Peyer's patch (tissue), 4 donors: ENCODE data around the gene MLST8. TPM values are rescaled to one million over a fixed set of nuclear protein-coding genes. Genes with fewer than 3 reads are reported as not detected.
A peak's percentile ranks its signal among the peaks of the same experiment; 100 is the strongest.

Experiments
- DNase-seq, 3 donors: peaks; one replicate each; pipeline ENCODE4 v3.0.0-alpha.2; 2017 to 2019
- H3K27ac ChIP-seq, 4 donors: fragments of 200-600 bp; sonication (generic); one replicate each; pipeline ENCODE4 v1.5.1; 2016 to 2019
- H3K27me3 ChIP-seq, 2 donors: fragments of 200-600 bp; sonication (generic); one replicate each; pipeline ENCODE4 v1.5.1; 2019
- H3K36me3 ChIP-seq, 3 donors: fragments of 200-600 bp; sonication (generic); one replicate each; pipeline ENCODE4 v1.5.1; 2016 to 2019
- H3K4me1 ChIP-seq, 4 donors: fragments of 200-600 bp; sonication (generic); one replicate each; pipeline ENCODE4 v1.5.1; 2016 to 2019
- H3K4me3 ChIP-seq, 4 donors: fragments of 200-600 bp; sonication (generic); 1 replicate in 3 of 4; 2 replicates in 1 of 4; pipeline ENCODE4 v1.5.1; 2016 to 2019; ENCODE audit warnings: mild to moderate bottlenecking in 1 of 4
- H3K9me3 ChIP-seq, 4 donors: fragments of 200-600 bp; sonication (generic); one replicate each; pipeline ENCODE4 v1.5.1; 2016 to 2019; ENCODE audit warnings: mild to moderate bottlenecking in 1 of 4
- POLR2A ChIP-seq, 2 donors: fragments of 450-650 bp; IDR thresholded peaks; one replicate each; pipeline ENCODE4 v1.5.1; 2017; ENCODE audit warnings: antibody characterized with exemption in 2 of 2, mild to moderate bottlenecking in 2 of 2, moderate library complexity in 2 of 2
- total RNA-seq, 4 donors: library from RNA; depleted of rRNA; stranded (reverse); fragments of >200 nt; gene quantifications; one replicate each; pipeline ENCODE4 v1.1.0, GENCODE V29; 2016
- TF ChIP-seq, protein P1 (sequence below), 6 experiments: fragments of 450-650 bp in 4 of 6; fragments of 200-600 bp in 2 of 6; sonication (generic) in 1 of 6; IDR thresholded peaks; one replicate each; pipeline ENCODE4 v1.5.1; 2017 to 2019; ENCODE audit warnings: antibody characterized with exemption in 6 of 6, mild to moderate bottlenecking in 3 of 6, moderate library complexity in 1 of 6

The MLST8 gene
- total RNA-seq, 4 donors from 2014 or later: 45.7 to 95.7 (median 69.4) TPM

- Histone ChIP-seq H3K27ac (no peak overlapping the region), H3K4me3 (no peak overlapping the region), H3K27me3 (no peaks in the 10 kb centered on the region), H3K36me3 (peaks cover 0 to 75% (median 0%) of the 10 kb centered on the region in 3 donors), H3K4me1 (peaks cover 0 to 10% (median 5%) of the 10 kb centered on the region in 4 donors), H3K9me3 (no peaks in the 10 kb centered on the region)
- TF ChIP-seq, protein P1, sequence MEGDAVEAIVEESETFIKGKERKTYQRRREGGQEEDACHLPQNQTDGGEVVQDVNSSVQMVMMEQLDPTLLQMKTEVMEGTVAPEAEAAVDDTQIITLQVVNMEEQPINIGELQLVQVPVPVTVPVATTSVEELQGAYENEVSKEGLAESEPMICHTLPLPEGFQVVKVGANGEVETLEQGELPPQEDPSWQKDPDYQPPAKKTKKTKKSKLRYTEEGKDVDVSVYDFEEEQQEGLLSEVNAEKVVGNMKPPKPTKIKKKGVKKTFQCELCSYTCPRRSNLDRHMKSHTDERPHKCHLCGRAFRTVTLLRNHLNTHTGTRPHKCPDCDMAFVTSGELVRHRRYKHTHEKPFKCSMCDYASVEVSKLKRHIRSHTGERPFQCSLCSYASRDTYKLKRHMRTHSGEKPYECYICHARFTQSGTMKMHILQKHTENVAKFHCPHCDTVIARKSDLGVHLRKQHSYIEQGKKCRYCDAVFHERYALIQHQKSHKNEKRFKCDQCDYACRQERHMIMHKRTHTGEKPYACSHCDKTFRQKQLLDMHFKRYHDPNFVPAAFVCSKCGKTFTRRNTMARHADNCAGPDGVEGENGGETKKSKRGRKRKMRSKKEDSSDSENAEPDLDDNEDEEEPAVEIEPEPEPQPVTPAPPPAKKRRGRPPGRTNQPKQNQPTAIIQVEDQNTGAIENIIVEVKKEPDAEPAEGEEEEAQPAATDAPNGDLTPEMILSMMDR (IDR thresholded peaks at IDR 0.05): no peak
- no peak for TF ChIP-seq POLR2A (IDR thresholded peaks at IDR 0.05)
- DNase-seq: no peak
Measured at GRCh38 chr16:2246301-2246885, 41.1 kb downstream of the MLST8 start.

GRCh38 chr16:2250652-2251295, 45.5 kb downstream of the MLST8 start:
- Histone ChIP-seq H3K27me3 (no peaks in the 10 kb centered on the region), H3K4me3 (peak overlapping the region; percentile 60 to 91 (median 78)), H3K9me3 (no peaks in the 10 kb centered on the region), H3K27ac (peak overlapping the region; percentile 88 to 98 (median 91)), H3K4me1 (peaks cover 0 to 17% (median 11%) of the 10 kb centered on the region in 4 donors), H3K36me3 (peaks cover 0 to 62% (median 0%) of the 10 kb centered on the region in 3 donors)
- TF ChIP-seq, protein P1 (IDR thresholded peaks at IDR 0.05): no peak
- TF ChIP-seq POLR2A (IDR thresholded peaks at IDR 0.05): no peak
- DNase-seq: peak; percentile 35 to 76 (median 71)

DNA sequence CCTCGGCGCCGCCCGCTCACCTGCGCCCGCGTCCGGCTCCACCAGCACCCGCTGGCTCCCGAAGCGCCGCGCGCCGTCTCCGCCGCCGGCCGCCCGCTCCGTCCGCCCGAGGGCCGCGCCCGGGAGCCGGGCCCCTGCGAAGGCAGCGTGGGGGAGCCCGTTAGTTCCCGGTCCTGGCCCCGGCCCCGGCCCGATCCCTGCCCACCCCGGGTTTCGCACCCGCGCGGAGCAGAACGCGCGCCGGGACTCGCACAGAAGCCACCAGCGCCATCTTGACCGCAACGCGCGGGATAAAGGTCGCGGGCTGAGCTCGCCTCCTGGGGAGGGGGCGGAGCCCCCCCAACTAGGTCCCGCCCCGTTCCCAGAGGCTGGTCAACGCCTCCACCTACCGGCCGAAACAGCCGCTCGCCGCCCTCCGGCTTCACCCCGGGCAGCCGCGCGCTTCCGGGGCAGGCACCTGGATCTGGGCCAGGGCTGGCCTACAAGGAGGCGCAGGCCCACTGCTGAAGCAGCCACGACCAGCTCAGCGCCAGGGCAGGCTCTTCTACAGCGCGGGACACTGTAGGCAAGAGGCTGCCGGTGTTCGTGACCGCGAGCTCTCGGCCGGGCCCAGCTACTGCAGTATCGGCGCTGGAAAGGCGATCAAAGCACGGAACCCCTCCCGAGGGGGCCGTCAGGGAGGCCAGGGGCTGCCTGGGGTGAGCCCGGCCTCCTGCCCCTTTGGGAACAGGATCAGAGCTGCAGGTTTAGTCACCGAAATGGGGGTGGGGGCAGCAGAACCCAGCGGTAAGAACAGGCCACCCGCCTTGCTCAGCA, 46.2 kb downstream of the MLST8 start, which contains the start of gene ECI1:
TSS of gene ECI1 (minus strand) at position 292 of the 816 bp plus-strand sequence. CDS start at position 271, 21 bp downstream.
- peaks cover 0 to 17% (median 11%) of the 10 kb centered on the region in 4 donors for H3K4me1 ChIP-seq
- no peaks in the 10 kb centered on the region for H3K27me3 ChIP-seq
- DNase-seq: peak; percentile 92 to 98 (median 98)
- H3K36me3 ChIP-seq: peaks cover 0 to 62% (median 0%) of the 10 kb centered on the region in 3 donors
- TF ChIP-seq, protein P1 (IDR thresholded peaks at IDR 0.05): peak; percentile 69 to 93 (median 82)
- peak; percentile 89 to 91 for TF ChIP-seq POLR2A (IDR thresholded peaks at IDR 0.05)
- H3K4me3 ChIP-seq: peak within 1 kb of the TSS; percentile 60 to 91 (median 78)
- no peaks in the 10 kb centered on the region for H3K9me3 ChIP-seq
- peak within 1 kb of the TSS; percentile 88 to 98 (median 91) for H3K27ac ChIP-seq

DNA sequence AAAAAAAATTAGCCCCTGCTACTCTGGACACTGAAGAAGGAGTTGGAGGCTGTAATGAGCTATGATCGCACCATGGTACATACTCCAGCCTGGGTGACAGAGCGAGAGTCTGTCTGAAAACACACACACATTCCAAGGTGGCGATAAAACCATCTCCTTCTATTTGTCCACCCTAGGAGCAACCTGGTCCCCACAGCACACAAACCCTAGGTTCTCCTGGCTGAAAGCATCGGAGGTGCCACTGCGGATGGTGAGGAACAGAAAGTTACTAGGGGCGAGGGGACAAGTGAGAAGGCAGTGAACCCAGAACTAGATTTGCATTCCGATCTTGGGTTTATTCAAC, 47.5 kb downstream of the MLST8 start:
- Histone ChIP-seq H3K27me3 (no peaks in the 10 kb centered on the region), H3K4me3 (no peak overlapping the region), H3K4me1 (peaks cover 0 to 17% (median 11%) of the 10 kb centered on the region in 4 donors), H3K27ac (peak overlapping the region in 3 of 4 donors; percentile 88 to 92 (median 90)), H3K9me3 (no peaks in the 10 kb centered on the region), H3K36me3 (peaks cover 0 to 62% (median 0%) of the 10 kb centered on the region in 3 donors)
- TF ChIP-seq, protein P1 (IDR thresholded peaks at IDR 0.05): no peak
- TF ChIP-seq POLR2A (IDR thresholded peaks at IDR 0.05): no peak
- DNase-seq: peak in 1 of 3 donors; percentile 22

GRCh38 chr16:2253293-2253692, 48.0 kb downstream of the MLST8 start:
- Histone ChIP-seq H3K36me3 (peaks cover 0 to 67% (median 0%) of the 10 kb centered on the region in 3 donors), H3K4me1 (peaks cover 0 to 17% (median 11%) of the 10 kb centered on the region in 4 donors), H3K9me3 (no peaks in the 10 kb centered on the region), H3K4me3 (no peak overlapping the region), H3K27ac (peak overlapping the region in 1 of 4 donors; percentile 90), H3K27me3 (no peaks in the 10 kb centered on the region)
- DNase-seq: peak in 1 of 3 donors; percentile 49
- TF ChIP-seq, protein P1 (IDR thresholded peaks at IDR 0.05): no peak
